NCI-H446 treated with DMSO at 0.1 percent for 48 hours (cell line): ENCODE results near the gene PCK2.
"Not testable (repeated sequence)": the region's sequence is repeated elsewhere in the genome, so short reads cannot be mapped to it uniquely, and the experiment has no call there.

Experiments
- DNase-seq: peaks from one replicate; lab custom pipeline; 2025; lab: John Stamatoyannopoulos, UW

The PCK2 gene

GRCh38 chr14:24093901-24094840, at the start of gene PCK2:
TSS of gene PCK2 (plus strand) at chr14:24094311. CDS start at chr14:24094406, 95 bp downstream.
- peak; percentile 89 for DNase-seq

GRCh38 chr14:24049002-24049401, 45.1 kb upstream of the PCK2 start:
- not testable (repeated sequence) for DNase-seq

DNA sequence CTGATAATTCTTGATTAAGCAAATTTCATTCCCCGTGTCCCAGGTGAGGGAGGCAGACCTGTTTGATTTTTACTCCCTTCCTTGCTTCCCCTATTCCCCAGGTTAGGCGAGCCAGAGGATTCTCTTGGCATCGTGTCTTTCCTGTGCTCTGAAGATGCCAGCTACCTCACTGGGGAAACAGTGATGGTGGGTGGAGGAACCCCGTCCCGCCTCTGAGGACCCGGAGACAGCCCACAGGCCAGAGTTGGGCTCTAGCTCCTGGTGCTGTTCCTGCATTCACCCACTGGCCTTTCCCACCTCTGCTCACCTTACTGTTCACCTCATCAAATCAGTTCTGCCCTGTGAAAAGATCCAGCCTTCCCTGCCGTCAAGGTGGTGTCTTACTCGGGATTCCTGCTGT, 43.4 kb upstream of the PCK2 start:
- DNase-seq = not testable (repeated sequence)

GRCh38 chr14:24051176-24051788, 42.8 kb upstream of the PCK2 start:
- DNase-seq = no peak

DNA sequence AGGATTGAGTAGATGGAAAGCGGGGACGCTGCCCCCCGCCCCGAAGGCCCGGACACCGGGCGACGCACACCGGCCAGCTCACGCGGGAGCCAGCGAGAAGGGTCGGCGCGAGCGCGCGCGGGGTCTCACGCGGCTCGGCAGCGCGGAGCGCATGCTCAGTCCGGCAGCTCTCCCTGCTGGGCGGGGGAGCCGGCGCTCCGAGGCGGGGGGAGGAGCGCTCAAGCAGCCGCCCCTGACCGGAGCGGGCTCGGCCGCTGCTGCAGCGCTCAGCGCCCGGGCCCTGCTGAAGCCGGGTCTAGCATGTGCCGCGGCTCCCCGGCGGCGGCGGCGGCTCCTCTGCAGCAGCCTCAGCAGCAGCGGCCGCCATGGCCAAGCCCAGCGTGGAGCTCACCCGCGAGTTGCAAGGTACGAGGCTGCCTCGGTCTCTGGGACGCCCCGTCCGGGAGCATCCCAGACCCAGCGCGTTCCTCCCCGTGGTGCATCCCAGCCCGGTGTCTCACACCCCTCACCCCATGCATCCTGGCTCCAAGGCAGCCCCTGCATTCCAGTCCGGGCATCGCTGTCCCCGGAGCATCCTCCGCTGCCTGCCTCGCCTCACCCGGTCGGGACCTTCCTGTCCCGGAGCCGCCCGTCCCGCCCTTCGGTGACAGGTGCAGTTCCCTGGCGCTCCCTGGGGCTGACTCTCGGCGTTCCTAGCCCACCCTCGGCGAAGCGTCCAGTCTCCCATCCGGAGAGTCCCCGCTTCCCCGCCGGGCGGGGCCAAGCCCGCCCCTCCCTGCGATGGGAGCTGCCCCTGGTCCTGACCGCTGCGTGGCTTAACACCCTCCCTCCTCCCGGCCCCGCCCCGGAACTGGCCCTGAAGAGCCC, 42.1 kb upstream of the PCK2 start, which contains the start of gene CARMIL3:
CARMIL3 (plus strand) TSS at position 221 of the 867 bp plus-strand sequence; CDS start at position 366, 145 bp downstream.
- DNase-seq = peak; percentile 55

DNA sequence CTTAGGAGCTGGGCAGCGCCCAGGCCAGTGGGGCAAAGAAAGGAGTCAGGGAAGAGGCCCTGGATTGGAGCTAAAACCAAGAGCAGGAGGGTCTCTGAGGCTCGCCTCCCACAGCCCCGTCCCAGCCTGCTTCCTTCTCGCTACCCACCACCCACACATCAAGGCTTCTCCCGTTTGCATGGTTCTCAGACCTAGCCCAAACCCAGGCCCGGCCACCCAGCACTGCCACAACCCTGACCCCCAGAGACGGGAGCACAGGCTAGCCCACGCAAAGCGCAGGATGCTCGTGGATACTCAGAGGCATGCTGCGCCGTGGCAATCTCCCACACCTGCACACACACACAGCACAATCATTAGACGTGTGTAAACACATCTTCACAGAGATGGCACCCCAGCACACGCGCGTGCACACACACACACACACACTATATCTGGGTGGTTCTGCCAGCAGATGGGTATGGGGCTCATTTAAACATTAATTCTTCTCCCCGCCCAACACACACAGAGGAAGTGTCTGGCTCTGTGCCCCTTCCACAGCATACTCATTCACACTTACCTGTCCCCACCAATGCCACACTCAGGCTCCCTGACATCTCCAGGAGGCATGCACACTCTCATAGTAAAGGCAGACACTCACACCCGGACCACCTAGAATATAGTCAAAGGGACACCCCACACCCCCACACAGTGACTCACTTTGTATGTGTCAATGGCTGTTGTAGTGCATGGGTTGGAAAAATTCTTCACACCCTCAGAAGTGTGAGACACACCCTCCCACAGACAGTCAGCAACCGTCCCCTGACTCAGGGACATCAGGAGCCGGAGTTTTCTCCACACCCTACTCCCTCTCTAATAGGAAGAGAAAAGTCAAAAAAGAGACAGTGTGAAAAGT, 41.2 kb upstream of the PCK2 start:
- DNase-seq = no peak

DNA sequence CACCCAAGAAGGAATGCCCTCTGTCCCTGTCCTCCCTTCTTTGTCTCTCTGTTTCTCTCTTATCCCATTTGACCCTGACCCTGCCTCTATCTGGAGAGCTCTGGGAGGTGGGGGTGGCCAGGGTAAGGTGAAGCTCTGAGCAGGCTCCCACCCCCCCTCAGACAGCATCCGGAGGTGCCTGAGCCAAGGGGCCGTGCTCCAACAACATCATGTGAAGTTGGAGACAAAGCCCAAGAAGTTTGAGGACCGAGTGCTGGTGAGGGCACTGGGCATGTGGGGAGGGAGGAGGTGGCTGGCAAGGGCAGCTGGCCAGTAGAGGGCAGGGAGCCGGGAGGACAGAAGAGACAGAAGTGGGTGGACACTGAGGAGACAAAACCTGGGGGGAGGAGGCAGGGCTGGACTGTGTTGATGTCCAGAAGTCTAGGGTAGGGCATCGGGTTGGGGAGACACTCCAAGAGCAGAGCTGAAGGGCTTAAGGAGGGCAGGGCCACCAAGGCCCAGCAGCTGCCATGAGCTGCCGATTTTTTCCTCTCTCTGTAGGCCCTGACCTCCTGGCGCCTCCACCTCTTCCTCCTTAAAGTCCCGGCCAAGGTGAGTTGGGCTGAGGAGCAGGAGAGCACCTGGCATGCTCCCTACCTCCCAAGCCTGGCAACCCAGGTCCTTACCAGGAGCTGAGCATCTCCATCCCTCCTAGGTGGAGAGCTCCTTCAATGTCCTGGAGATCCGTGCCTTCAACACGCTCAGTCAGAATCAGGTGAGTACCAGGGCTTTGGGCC, 40.4 kb upstream of the PCK2 start:
- DNase-seq = no peak

- DNase-seq = no peak
Measured at GRCh38 chr14:24054324-24054641, 39.8 kb upstream of the PCK2 start.

DNA sequence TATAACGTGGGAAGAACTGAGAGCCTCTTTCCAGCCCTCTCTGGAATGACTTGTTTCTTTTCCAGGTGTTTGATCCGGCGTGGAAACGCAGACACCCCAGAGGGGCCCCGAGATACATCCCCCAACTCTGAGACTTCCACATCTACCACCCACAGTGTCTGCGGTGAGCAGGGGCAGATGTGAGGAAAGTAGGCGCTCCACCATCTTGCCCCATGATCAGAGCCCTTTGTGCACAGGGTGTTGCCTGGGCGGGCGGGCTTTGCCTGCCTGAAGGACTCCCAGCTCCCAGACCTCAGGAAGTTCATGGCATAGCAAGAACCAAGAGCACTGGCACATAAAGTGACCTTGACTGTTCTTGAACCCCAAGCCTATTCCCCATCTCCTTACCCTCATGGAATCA, 39.5 kb upstream of the PCK2 start:
- no peak for DNase-seq

GRCh38 chr14:24055971-24056799, 37.9 kb upstream of the PCK2 start:
- no peak for DNase-seq

- DNase-seq = peak; percentile 13
Measured at GRCh38 chr14:24056800-24057184, 37.3 kb upstream of the PCK2 start.

GRCh38 chr14:24057271-24057670, 36.8 kb upstream of the PCK2 start:
- no peak for DNase-seq

GRCh38 chr14:24057867-24058259, 36.2 kb upstream of the PCK2 start:
- no peak for DNase-seq

DNA sequence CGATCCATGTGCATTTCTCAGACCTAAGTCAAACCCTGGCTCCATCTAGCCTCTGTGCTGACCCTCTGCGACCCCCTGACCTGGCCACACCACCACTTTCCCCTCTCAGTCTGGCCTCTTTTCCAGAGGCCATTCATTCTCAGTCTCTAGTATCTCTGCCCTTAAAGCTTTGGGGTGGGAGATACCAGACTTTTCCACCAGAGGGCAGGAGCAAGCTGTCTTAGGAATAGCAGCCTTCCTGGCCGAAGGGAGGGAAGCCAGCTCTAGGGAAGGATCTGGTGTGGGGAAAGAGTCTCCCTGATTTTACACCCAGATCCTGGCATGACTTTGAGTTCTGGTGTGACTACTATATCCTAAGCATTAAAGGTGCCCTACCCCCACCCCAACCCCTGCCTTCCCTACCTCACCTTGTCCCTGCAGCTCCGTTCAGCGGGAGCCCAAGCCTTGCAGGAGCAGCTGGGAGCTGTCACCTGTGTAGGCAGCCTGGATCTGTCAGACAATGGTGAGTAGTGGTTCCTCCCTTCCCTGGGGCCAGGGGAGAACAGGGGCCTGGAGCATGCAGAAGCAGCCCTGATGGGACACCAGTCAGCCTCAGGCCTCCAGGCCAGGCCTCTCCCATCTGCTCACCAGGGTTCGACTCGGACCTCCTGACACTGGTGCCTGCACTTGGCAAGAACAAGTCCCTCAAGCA, 35.7 kb upstream of the PCK2 start:
- DNase-seq = no peak

DNA sequence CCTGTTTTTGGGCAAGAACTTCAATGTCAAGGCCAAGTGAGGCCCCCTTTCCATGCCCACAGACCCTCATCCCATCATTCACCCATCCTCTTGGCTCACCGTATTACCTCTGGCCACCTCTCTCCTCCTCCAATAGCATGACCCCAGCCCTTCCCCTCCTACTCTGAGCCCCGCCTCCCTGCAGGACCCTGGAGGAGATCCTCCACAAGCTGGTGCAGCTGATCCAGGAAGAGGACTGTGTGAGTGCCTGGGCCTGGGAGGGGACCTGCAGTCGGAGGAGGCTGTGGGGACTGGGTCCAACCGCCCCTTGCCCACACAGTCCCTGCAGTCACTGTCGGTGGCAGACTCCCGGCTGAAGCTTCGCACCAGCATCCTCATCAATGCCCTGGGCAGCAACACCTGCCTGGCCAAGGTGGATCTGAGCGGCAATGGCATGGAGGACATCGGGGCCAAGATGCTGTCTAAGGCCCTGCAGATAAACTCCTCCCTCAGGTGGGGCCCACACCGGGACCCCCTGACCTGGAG, 35.1 kb upstream of the PCK2 start:
- DNase-seq = no peak

DNA sequence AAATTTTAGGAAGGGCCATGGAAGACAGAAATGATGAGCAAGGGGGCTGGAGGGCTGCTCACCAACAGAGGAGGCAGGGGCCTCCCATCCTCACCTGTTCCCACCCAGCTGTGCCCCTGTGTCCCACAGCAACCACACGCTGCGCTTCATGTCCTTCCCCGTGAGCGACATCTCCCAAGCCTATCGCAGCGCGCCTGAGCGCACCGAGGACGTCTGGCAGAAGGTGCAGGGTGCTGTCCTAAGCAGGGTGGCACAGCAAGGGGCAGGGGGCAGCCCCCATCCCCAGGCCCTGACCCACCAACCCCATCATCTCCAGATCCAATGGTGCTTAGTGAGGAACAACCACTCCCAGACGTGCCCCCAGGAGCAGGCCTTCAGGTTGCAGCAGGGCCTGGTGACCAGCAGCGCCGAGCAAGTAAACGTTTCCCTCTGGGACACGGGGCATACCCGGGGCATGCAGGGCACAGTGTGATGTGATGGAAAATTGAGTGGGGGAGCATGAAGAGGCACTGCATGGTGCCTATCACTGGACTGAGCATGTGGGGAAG, 34.2 kb upstream of the PCK2 start:
- no peak for DNase-seq

GRCh38 chr14:24060443-24060842, 33.7 kb upstream of the PCK2 start:
- DNase-seq = no peak
